Activated CD8-positive, alpha-beta memory T cell treated with anti-CD3 and anti-CD28 coated beads for 24 hours (primary cell): ENCODE measurements around the gene WWTR1.

Source experiments
- DNase-seq: peaks from one replicate; pipeline ENCODE4 v3.0.0-alpha.2; 2020

WWTR1 gene

DNA sequence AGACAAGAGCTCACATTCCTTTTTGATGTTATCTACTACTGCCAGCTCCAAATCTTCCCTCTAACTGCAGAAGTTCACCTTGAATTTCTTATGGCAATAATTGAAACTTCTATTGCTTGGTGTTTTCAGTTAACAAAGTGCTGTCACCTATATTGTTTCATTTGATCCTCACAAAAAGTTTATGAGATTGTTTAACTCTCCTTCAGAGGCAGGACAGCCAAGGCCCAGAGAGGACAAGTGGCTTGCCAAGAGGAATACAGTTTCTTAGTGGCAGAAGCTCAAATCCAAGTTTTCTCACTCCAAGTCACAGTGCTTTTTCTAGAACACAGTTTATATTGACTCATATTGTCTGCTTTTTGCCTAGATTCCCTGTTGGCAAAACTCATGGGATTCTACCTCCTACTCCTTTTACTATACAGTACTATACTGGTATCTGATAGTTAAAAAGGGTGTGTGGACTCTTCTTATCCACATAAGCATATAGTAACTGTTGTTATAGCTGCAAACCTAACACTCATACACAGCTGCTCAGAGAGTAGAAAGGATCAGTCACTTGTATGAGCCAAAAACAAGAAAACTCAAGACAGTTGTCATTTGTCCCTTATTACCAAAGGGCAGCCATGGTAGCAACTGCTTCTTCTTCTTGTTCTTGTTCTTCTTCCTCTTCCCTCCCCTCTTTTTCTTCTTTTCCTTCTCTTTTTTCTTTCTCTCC, 167.4 kb downstream of the WWTR1 start:
- DNase-seq, result no peak

DNA sequence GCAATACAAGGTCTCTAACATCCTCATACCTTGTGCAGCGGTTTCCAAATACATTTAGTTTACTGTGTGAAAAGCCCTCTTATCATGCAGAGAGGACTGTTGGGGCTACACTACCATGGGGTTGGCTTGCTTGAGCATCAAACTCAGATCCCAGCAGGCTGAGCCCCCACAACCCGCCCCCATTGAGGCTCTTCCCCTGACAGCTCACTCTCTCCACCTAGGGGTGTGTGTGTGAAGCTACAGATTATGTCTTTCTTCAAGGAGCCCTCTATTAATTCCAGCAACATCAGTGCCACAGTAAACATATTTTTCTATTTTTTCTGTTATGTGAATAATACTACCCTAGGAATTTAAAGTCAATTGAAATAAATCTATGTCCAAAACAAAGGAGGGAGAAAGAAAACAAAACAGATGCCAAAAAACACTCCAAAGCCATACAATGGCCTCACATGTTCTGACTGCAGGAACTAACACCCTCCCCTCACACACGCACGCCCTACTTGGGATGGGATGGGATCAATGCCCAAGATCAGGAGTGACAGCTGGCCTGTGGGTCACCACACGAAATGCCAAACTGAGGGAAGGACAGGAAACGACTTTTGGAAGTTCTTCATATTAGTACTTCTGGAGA, 168.7 kb downstream of the WWTR1 start:
- DNase-seq, result no peak

DNA sequence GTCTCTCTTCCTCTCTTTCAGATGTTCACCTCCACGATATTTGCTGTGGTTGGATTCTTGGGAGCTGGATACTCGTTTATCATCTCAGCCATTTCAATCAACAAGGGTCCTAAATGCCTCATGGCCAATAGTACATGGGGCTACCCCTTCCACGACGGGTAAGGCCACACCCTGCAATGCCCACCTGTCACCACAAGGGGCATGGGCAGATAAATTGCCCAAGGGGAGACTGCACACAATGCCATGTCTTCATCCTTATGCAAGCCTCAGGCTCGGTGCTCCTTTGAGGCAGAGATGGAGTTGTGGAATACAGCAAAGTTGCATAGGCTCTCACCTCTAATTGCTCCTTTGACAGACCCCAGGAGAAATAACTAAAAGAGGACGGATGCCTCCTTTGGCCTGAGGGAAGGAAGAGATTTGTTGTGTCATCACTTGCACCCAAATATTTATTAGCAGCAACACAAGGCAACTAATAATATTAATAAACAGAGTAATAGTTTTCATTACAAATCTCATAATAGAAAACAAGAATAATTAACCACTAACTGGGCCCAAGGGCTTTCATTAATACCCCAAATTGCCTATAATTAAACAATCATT, 170.1 kb downstream of the WWTR1 start:
- DNase-seq, result peak; percentile 61

DNA sequence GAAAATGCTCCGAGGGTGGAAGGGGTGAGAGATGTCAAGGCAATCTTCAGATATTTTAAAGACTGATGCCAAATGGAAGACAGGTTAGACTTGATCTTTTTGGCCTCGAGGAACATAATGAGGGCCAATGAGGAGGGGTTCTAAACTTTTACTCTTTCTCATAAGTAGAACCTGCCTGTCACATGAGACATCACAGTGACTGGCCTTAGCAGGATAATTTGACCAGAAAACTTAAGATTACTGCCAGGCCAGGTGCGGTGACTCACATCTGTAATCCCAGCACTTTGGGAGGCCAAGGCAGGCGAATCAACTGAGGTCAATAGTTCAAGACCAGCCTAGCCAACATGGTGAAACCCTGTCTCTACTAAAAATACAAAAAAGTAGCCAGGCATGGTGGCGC, 171.1 kb downstream of the WWTR1 start:
- no peak for DNase-seq

DNA sequence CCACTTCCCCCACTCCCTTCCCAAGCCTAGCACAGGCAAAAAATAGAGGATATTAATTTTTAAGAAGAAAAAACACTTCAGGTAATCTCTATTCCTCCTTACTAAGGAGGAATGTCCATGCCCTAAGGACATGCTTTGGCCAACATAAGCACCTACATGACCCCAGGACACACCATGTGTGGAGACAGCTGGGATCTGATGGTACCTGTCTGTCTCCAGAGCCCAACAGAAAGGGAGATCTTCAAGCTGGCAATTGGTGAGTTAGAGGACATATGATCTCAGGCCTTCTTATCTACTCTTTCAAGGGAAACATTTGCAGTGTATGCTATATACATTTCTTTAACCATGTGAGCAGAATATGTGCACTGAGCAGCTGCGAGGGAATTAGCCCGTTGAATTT, 176.3 kb downstream of the WWTR1 start:
- DNase-seq, result no peak

DNA sequence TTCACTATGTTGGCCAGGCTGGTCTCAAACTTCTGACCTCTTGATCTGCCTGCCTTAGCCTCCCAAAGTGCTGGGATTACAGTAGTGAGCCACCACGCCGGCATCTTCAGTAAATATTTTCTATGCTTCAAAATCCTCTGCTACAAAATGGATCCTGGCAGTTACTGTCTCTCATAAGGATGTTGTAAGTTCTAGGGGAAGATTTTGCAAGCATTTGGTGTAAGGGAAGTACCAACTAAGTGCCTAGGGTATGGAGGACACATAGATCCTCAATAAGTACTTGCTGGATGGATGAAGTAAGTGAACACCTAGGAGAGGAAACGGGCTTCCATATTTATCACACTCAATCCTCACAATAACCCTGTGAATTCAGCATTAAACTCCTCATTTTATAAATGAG, 176.8 kb downstream of the WWTR1 start:
- no peak for DNase-seq

DNA sequence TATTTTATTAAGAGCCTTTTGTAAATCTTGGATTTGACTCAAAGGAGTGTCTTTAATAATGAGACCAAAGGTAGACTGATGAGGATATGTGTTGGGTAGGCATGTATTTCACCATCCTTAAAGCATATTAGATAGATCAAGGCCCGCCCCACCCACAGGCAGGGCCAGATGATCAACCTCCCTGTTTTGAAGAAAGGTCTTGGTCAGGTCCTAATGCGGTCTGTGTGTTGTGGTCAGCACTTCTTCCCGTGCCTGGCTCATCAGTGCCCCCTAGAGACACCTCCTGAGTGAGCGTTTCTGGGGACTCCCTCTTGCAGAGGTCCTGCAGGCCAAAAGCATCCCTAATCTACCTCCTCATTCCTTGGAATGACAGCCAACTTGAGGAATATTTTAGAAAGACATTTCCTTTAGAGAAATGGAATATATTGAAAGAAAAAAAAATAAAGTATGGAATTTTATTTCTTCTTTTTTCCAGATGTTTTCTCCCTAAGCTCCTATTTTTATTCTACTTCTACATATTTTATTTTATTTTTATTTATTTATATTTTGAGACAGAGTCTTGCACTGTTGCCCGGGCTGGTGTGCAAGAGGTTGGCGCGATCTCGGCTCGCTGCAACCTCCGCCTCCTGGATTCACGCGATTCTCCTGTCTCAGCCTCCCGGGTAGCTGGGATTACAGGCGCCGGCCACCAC, 177.4 kb downstream of the WWTR1 start:
- peak; percentile 59 for DNase-seq

DNA sequence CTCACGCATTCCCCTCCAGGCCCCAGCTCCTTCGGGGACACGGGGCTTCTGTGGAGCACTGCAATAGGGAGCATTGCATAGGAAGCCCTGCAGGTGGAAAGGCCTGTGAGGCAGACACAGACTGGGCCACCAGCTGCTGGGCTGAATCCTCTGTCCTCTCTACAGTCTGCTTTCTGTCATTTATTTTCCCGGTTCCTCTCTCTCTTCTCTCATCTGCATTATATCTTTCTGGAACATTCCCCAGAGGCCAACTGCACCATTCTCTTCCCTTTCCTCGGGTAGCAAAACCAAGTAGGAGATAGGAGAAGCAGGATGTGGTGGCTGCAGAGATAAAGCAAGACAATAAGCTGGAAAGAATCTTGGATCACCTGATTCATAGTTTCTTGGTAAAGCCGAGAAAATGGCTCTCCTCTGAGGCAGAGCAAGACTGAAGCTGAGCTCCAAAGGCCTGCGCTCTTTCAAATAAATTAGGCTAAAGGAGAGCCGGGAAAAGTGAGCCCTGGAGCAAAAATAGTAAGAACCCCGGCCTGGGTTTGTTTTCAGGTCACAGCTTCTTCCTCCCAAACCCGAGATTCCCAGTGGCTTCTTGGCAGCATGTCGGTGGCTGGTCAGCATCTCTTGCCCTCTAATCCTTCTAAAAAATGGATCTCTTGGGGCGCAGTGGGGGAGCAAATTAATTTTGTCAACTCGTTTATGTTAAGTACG, 178.1 kb downstream of the WWTR1 start:
- no peak for DNase-seq

DNA sequence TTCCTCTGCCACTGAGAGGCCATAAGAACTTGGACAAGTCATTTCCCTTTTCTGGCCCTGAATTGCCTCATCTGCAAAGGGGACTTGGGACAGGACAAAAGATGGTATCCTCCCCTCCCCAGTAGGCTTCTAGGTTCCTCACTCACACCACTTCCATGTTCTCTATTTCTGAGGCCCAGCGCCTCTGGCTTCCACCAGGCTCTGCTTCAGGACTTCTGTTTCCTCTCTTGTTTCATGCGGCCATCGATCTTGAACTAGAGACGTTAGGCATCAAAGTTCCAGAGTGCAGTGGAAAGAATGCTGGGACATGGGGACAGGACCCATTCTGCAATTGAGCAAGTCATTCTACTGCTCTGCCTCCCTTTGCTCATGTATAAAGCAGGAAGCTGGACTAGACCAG, 181.6 kb downstream of the WWTR1 start:
- DNase-seq, result no peak

DNA sequence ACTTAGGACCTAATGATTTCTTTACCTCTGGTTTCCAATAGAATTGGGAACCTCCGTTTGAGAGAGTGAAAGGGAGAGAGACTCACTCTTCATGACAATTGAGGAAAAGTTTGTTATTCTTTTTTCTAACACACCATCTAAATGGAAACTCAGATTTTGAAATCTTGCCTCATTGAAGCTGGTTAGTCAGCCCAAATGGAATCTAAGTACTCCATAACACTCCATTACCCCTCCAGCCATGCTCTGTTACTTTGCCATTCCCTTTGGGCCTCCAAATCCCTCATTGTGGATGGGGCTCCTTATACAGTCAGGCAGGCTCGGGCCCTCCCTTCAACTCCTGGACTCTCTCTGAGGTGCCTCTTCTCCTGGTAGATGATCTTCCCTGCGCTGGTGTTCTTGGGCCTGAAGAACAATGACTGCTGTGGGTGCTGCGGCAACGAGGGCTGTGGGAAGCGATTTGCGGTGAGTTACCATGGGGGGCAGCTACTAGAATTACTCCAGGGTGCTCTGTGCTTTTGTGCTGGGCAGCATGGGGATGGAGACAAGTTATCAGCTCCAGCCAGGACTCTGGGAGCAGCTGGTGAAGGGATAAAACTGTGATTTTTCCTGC, 182.3 kb downstream of the WWTR1 start:
- no peak for DNase-seq

DNA sequence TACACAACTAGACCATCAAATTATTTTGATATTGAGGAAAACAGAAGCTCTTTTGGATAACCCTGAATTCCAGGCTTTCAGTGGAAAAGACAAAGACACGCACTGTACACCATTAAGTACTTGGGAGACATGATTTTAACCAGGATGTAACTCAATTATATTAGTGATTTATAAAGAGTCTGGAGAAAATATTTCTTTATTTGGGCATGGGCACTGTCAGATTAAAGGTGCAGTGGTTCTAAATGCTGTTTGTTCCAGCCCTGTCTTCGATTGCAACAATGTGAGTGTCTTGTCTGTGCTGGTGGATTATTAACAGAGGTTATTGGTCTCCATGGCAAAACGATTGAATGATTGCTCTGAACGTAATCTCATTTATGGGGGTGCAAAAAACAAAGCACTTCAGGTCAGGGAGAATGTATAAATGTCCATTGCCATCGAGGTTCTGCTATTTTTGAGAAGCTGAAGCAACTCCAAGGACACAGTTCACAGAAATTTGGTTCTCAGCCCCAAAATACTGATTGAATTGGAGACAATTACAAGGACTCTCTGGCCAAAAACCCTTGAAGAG, 183.5 kb downstream of the WWTR1 start, which contains the start of gene TM4SF4:
Gene TM4SF4 (plus strand): TSS at position 448 of the 568 bp plus-strand sequence. CDS start 181 bp downstream, outside the sequence.
- DNase-seq, result no peak

DNA sequence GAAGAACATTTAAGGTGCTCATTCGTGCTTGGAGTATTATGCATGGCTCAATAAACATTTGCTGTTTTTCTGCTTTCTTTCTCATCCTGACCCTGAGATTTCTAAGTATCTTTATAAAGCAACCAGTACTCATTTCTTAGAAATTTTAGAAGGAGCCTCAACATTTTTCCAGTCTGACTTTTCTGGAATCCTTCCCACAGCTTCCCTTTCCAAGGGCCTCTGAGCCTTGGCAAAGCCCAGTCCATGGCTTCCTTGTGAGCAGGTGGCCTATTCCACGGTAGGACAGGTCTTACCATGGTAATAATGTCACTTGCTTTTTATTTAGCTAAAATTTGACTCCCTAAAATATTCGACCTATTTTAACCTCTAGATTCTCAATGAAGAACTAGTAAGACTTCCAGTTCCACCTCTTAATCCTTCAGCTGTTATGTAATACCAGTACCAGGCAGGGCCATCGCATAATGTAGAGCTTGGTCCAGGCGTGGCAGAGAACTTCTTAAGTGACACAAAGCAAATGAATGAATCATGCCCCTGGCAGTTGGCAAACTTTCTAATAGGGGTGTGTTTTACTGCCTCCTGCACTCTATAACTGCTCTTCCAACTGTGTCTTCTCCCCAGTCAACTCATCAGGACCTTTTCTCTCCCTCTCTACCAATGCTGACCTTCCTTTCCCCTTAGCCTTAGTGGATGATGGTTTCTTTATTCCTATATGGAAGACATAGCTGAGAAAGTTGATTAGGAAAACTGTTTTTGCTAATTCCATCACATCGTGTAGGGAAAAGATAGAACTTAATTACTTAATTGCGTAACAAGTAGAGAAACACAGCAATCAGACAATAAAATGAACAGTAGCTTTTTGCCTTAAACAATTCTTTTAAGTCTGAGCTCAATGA, 184.2 kb downstream of the WWTR1 start:
- no peak for DNase-seq

DNA sequence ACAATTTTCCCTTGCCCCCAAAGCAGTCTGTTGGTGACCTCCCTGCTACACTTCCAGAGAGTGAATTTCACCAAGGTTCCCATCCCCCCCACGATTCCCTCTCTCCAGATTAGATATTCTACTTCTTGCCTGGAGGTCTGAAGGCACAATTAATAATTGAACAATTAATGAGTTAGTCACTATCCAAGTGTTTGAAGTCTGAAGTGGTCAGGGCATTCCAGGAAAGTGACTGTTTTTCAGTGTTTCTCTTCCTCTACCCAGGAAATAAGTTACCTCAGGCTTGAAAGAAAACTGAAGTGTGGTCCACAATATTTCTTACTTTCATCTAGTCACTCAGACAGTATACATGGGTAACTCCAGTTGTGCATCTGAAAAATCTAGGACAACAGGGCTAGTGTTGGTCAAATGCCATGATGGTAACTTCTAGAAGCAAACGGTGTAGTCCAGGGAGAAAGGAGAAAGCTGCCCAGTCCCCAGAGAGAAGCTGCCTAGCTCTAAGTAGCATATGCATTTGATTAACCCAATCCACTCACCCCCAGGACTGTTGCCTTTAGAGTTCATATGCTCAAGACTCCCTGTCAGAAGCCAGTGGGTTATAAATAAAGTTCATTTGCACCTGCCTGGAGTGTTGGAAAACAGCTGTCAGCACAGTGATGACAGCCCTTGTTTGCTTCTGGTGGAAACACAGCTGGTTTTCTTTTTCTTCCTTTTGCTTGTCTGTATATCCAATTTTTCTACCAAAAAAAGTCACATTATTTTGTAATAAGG, 185.6 kb downstream of the WWTR1 start:
- no peak for DNase-seq

DNA sequence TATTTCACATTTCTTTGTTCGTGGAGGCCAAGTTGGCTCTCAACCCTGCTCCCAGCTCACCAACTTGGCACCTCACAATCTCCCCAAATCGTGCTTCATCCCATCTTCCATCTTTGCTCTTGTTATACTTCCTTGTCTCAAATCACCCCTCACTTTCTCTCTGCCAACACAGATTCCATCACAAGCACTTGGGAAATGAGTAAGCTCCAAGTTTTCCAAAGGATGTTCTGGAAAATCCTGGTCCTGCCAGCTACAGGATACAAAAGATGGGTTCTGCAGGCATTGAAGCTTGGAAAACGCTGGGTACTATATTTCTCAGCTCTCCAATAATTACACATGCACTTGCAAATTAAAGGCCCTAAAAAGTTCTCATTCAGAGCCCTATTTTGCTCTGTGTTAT, 187.4 kb downstream of the WWTR1 start:
- DNase-seq, result no peak

DNA sequence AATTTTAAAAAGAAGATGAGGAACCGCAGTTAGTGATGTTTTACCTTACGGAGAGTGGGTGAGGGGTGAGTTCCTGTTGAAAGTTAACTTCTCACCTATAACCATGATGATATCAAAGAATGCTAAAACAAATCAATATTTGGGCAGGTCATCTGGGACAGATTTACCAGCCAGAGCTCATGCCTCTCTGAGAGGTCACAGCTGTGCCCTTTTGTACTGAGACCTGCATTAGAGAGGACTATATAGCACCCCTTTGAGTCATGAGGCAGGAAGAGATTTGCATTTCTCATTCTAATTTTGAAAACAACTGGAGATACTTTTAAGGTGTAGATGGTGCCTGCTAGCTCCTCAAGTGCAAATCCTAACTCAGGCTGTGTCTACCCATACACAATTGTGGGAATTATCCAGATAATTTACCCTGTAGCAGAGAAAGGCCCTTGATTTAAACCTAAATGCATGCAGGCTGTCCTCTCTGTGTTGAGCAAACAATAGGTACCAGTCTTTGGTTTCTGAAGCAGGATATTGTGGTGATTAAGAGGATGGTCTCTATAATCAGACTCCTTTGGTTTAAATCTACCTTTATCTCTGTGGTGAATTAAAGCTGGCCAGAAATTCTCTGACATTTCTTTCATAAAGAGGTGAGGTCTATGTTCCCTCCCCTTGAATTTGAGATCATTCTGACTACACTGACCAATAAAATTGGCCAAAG, 189.2 kb downstream of the WWTR1 start:
- DNase-seq, result no peak
